ENCODE measurements around the gene PSMC1.
"Not testable (repeated sequence)": the region's sequence is repeated elsewhere in the genome, so short reads cannot be mapped to it uniquely, and the experiment has no call there.

DNA sequence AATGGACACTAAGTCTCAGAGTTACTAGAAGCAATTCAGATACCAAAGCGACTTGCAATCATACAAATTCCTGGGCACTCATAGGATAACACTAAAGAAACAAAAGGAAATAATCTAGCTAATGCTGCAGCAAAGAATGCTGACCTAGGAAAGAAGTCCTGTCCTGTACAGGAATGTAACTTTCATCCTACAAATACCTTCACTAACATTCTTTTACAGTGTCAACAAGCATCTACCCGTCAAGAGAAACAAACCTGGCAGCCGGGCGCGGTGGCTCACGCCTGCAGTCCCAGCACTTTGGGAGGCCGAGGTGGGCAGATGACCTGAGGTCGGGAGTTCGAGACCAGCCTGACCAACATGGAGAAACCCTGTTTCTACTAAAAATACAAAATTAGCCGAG lies 8.9 kb upstream of the PSMC1 start:
- not testable (repeated sequence) for TF ChIP-seq POLR2A (IDR thresholded peaks at IDR 0.05; ENCODE audit: low read length); MAFK (IDR thresholded peaks at IDR 0.05; ENCODE audit: partially characterized antibody); CEBPB (IDR thresholded peaks at IDR 0.05); CHD2 (IDR thresholded peaks at IDR 0.05; ENCODE audit: low read length, partially characterized antibody)
